Hepatocyte (in vitro differentiated cells): ENCODE measurements around the gene SORCS2. TPM values are rescaled to one million over a fixed set of nuclear protein-coding genes. Genes with fewer than 3 reads are reported as not detected.

ENCODE experiments used
- DNase-seq: peaks from one replicate; pipeline ENCODE4 v3.0.0-alpha.2; 2016; ENCODE audit warnings: low spot score
- H2AFZ ChIP-seq: fragments of 200-600 bp; sonication (generic); 2 replicates; pipeline ENCODE4 v1.6.0; 2016; ENCODE audit warnings: antibody characterized with exemption, mild to moderate bottlenecking
- H3K27ac ChIP-seq: fragments of 200-600 bp; sonication (generic); 2 replicates; pipeline ENCODE4 v1.5.1; 2016; ENCODE audit warnings: mild to moderate bottlenecking
- H3K27me3 ChIP-seq: fragments of 200-600 bp; sonication (generic); 2 replicates; pipeline ENCODE4 v1.6.1; 2016
- H3K36me3 ChIP-seq: fragments of 200-600 bp; sonication (generic); replicated peaks from 2 replicates; pipeline ENCODE4 v1.5.1; 2016; ENCODE audit warnings: low read depth; ENCODE audit not compliant: insufficient read depth
- H3K4me1 ChIP-seq: fragments of 200-600 bp; sonication (generic); 2 replicates; pipeline ENCODE4 v1.5.1; 2016; ENCODE audit warnings: mild to moderate bottlenecking, moderate library complexity; ENCODE audit not compliant: insufficient read depth
- H3K4me2 ChIP-seq: fragments of 200-600 bp; sonication (generic); 2 replicates; pipeline ENCODE4 v1.6.0; 2016
- H3K4me3 ChIP-seq: fragments of 200-600 bp; sonication (generic); 2 replicates; pipeline ENCODE4 v1.5.1; 2016; ENCODE audit warnings: mild to moderate bottlenecking
- H3K79me2 ChIP-seq: fragments of 200-600 bp; sonication (generic); 2 replicates; pipeline ENCODE4 v1.6.0; 2017; ENCODE audit warnings: mild to moderate bottlenecking
- H3K9me2 ChIP-seq: fragments of 200-600 bp; sonication (generic); replicated peaks from 2 replicates; pipeline ENCODE4 v1.6.0; 2017; ENCODE audit warnings: mild to moderate bottlenecking; ENCODE audit not compliant: insufficient read depth
- H3K9me3 ChIP-seq: fragments of 200-600 bp; sonication (generic); 2 replicates; pipeline ENCODE4 v1.5.1; 2016; ENCODE audit warnings: low read depth, mild to moderate bottlenecking
- H4K20me1 ChIP-seq: fragments of 200-600 bp; sonication (generic); 2 replicates; pipeline ENCODE4 v1.6.0; 2016; ENCODE audit warnings: mild to moderate bottlenecking; ENCODE audit not compliant: insufficient read depth, poor library complexity, severe bottlenecking
- EZH2 ChIP-seq: fragments of 200-600 bp; sonication (generic); IDR thresholded peaks from 2 replicates; pipeline ENCODE4 v1.6.1; 2016; ENCODE audit warnings: antibody characterized with exemption, mild to moderate bottlenecking, borderline replicate concordance
- EZH2phosphoT487 ChIP-seq: fragments of 200-600 bp; sonication (generic); IDR thresholded peaks from one replicate; pipeline ENCODE4 v1.6.1; 2018; ENCODE audit warnings: antibody characterized with exemption, mild to moderate bottlenecking, low read depth, moderate library complexity; ENCODE audit not compliant: unreplicated experiment, severe bottlenecking
- WGBS: methylation state at CpG from one replicate; pipeline ENCODE4 v1.1.6; 2016; ENCODE audit warnings: low lambda C conversion rate; ENCODE audit errors: missing lambda C conversion rate; 5-methylcytosine and 5-hydroxymethylcytosine counted together
- polyA plus RNA-seq: library from polyadenylated mRNA; unstranded; fragments of >200 nt; fragmentation: Nextera tagmentation; extraction: Ambion mirVana; gene quantifications from 2 replicates; pipeline ENCODE4 v1.2.1, GENCODE V29; 2016
- total RNA-seq: library from RNA; depleted of rRNA; stranded (reverse); fragments of >200 nt; gene quantifications from 2 replicates; pipeline ENCODE4 v1.2.3, GENCODE V29; 2014
- TF ChIP-seq, protein P1 (sequence below): fragments of 200-600 bp; sonication (generic); IDR thresholded peaks from 2 replicates; pipeline ENCODE4 v1.5.1; 2016; ENCODE audit warnings: antibody characterized with exemption, mild to moderate bottlenecking; ENCODE audit not compliant: poor library complexity

The SORCS2 gene
- total and polyA plus RNA-seq, 2 experiments from 2014 or later, result 1.6 to 4.8 TPM

DNA sequence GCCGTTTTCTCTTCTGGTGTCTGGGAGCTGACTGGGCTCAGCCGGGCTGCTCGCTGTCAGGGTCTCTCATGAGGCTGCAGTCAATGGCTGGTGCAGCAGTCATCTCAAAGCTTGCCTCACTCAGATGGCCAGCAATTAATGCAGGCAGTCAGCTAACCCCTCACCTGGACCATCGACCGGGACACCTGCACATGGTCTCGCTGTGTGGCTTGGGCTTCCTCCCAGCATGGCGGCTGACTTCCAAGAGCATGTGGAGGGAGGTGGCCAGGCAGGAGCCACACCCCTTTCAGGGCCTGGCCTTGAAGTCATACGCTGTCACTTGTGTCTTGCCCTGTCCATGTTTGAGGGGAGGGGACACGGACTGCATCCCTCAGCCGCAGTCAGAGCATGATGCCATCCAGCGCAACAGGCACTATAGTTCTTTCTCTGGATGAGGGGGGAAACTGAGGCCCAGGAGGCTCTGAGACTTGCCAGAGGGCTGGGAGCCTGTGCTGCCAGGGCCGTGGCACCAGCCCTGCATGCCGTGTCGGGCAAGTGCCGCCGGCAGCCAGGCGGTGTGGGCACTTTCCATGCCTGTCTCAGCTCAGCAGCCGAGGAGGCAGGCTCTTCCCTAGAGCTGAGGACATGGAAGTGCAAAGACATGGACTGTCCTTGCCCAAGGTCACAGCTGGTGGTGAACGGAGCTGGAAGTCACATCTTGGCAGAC is 545.6 kb downstream of the SORCS2 start:
- Histone ChIP-seq H3K79me2 (no peaks in the 10 kb centered on the region), H3K27ac (no peak overlapping the region), H4K20me1 (no peaks in the 10 kb centered on the region), H3K4me3 (no peak overlapping the region), H3K9me3 (no peaks in the 10 kb centered on the region), H3K9me2 (no peaks in the 10 kb centered on the region), H2AFZ (no peak overlapping the region), H3K4me1 (no peaks in the 10 kb centered on the region), H3K27me3 (no peaks in the 10 kb centered on the region), H3K4me2 (no peak overlapping the region), H3K36me3 (no peaks in the 10 kb centered on the region)
- TF ChIP-seq, protein P1, sequence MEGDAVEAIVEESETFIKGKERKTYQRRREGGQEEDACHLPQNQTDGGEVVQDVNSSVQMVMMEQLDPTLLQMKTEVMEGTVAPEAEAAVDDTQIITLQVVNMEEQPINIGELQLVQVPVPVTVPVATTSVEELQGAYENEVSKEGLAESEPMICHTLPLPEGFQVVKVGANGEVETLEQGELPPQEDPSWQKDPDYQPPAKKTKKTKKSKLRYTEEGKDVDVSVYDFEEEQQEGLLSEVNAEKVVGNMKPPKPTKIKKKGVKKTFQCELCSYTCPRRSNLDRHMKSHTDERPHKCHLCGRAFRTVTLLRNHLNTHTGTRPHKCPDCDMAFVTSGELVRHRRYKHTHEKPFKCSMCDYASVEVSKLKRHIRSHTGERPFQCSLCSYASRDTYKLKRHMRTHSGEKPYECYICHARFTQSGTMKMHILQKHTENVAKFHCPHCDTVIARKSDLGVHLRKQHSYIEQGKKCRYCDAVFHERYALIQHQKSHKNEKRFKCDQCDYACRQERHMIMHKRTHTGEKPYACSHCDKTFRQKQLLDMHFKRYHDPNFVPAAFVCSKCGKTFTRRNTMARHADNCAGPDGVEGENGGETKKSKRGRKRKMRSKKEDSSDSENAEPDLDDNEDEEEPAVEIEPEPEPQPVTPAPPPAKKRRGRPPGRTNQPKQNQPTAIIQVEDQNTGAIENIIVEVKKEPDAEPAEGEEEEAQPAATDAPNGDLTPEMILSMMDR, result no peak
- TF ChIP-seq EZH2phosphoT487, result no peak
- WGBS, result 96% methylated on average over 19 of the region's 19 CpGs
- no peak for DNase-seq

GRCh38 chr4:7738458-7739076 is 546.2 kb downstream of the SORCS2 start:
- H3K79me2 ChIP-seq, result no peaks in the 10 kb centered on the region
- no peaks in the 10 kb centered on the region for H3K27me3 ChIP-seq
- no peak overlapping the region for H3K4me3 ChIP-seq
- no peak overlapping the region for H3K4me2 ChIP-seq
- H2AFZ ChIP-seq, result no peak overlapping the region
- WGBS, result 93% methylated on average over 32 of the region's 32 CpGs
- no peaks in the 10 kb centered on the region for H3K36me3 ChIP-seq
- H3K9me3 ChIP-seq, result no peaks in the 10 kb centered on the region
- no peaks in the 10 kb centered on the region for H3K4me1 ChIP-seq
- no peaks in the 10 kb centered on the region for H4K20me1 ChIP-seq
- TF ChIP-seq EZH2 (no peak), EZH2phosphoT487 (no peak)
- TF ChIP-seq, protein P1, result no peak
- H3K27ac ChIP-seq, result no peak overlapping the region
- DNase-seq, result no peak
- H3K9me2 ChIP-seq, result no peaks in the 10 kb centered on the region

DNA sequence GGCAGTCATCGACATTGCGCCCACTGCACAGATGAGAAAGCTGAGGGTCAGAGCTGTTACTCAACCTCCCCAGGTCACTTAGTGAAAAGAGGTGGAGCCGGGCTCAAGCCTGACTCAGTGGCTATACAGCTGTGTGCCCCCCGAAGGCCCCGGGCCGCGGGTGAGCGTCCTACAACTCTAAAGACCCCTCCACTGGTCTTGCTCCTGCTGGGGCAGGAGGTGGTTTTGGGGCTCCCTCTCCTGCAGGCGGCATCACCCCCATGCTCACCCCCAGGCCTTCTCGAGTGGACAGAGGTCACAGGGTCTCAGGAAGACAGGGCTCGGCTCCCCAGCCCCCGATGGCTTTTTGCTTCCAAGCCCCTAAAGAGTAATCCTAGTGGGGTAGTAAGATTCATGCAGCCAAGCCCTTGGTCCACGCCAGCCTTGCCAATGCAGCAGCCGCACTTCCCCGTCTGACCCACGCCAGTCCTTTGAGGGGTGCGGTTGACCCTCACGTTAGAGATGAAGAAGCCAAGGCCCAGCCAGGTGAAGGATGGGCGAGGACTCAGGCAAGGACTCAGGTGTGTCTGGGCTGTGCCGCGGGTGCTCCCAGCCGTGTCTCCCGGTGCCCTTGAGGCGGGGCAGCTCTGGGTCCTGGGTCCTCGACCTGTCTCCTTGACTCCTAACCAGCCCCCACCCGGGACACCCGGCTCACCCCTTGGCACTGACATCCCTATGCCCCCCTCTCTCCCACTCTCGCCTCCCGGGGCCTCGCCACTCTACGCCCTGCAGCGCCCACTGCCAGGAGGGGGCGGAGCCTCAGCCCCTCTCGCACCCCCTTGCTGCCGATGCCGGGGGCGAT is 547.0 kb downstream of the SORCS2 start:
- no peak for DNase-seq

More for the DNA sequence above, 547.0 kb downstream of the SORCS2 start:
- Histone ChIP-seq H3K4me1 (no peaks in the 10 kb centered on the region), H3K9me2 (no peaks in the 10 kb centered on the region), H3K27ac (no peak overlapping the region), H3K9me3 (no peaks in the 10 kb centered on the region), H4K20me1 (no peaks in the 10 kb centered on the region), H3K4me2 (no peak overlapping the region), H3K4me3 (no peak overlapping the region), H3K36me3 (no peaks in the 10 kb centered on the region), H3K27me3 (no peaks in the 10 kb centered on the region), H3K79me2 (no peaks in the 10 kb centered on the region), H2AFZ (no peak overlapping the region)
- TF ChIP-seq EZH2, result no peak
- TF ChIP-seq EZH2phosphoT487, result no peak
- TF ChIP-seq, protein P1, result no peak
- WGBS, result 96% methylated on average over 36 of the region's 37 CpGs
